ENCODE results near the gene TFB1M. TPM values are rescaled to one million over a fixed set of nuclear protein-coding genes. Genes with fewer than 3 reads are reported as not detected.

Gene TFB1M
- total and polyA plus RNA-seq, 2 experiments from 2014 or later = 10.3 to 11.2 TPM

GRCh38 chr6:155328074-155328538 lies 13.8 kb upstream of the TFB1M start:
- peak overlapping the region; percentile 48 for H3K4me2 ChIP-seq
- TF ChIP-seq EZH2 (IDR thresholded peaks at IDR 0.05; ENCODE audit: borderline replicate concordance) = no peak
- TF ChIP-seq EZH2phosphoT487 (IDR thresholded peaks at IDR 0.05; ENCODE audit: low read depth, severe bottlenecking, unreplicated experiment) = no peak
- no peak for TF ChIP-seq CTCF (IDR thresholded peaks at IDR 0.05; ENCODE audit: poor library complexity)
- H3K27ac ChIP-seq = peak overlapping the region; percentile 84
- 61% methylated on average over 6 of the region's 6 CpGs for WGBS (ENCODE audit: low lambda C conversion rate, missing lambda C conversion rate)
- H3K36me3 ChIP-seq (replicated peaks; ENCODE audit: insufficient read depth, low read depth) = no peaks in the 10 kb centered on the region
- peaks cover 7% of the 10 kb centered on the region for H3K4me1 ChIP-seq (ENCODE audit: insufficient read depth)
- H3K9me2 ChIP-seq (replicated peaks; ENCODE audit: insufficient read depth) = no peaks in the 10 kb centered on the region
- no peaks in the 10 kb centered on the region for H3K9me3 ChIP-seq (ENCODE audit: low read depth)
- no peak for DNase-seq (ENCODE audit: low spot score)
- no peaks in the 10 kb centered on the region for H4K20me1 ChIP-seq (ENCODE audit: insufficient read depth, poor library complexity, severe bottlenecking)
- peak overlapping the region; percentile 21 for H2AFZ ChIP-seq
- H3K27me3 ChIP-seq = no peaks in the 10 kb centered on the region
- peaks cover 4% of the 10 kb centered on the region for H3K79me2 ChIP-seq
- no peak overlapping the region for H3K4me3 ChIP-seq

GRCh38 chr6:155327326-155328073 lies 13.2 kb upstream of the TFB1M start:
- 0% methylated on average over 1 of the region's 1 CpG for WGBS (ENCODE audit: low lambda C conversion rate, missing lambda C conversion rate)
- Histone ChIP-seq H3K4me2 (peak overlapping the region; percentile 48), H3K9me3 (ENCODE audit: low read depth) (no peaks in the 10 kb centered on the region), H3K27ac (peak overlapping the region; percentile 84), H4K20me1 (ENCODE audit: insufficient read depth, poor library complexity, severe bottlenecking) (no peaks in the 10 kb centered on the region), H3K36me3 (replicated peaks; ENCODE audit: insufficient read depth, low read depth) (no peaks in the 10 kb centered on the region), H2AFZ (peak overlapping the region; percentile 21), H3K79me2 (peaks cover 4% of the 10 kb centered on the region), H3K9me2 (replicated peaks; ENCODE audit: insufficient read depth) (no peaks in the 10 kb centered on the region), H3K27me3 (no peaks in the 10 kb centered on the region), H3K4me3 (no peak overlapping the region), H3K4me1 (ENCODE audit: insufficient read depth) (peaks cover 7% of the 10 kb centered on the region)
- DNase-seq (ENCODE audit: low spot score) = peak; percentile 90
- TF ChIP-seq EZH2phosphoT487 (IDR thresholded peaks at IDR 0.05; ENCODE audit: low read depth, severe bottlenecking, unreplicated experiment) (no peak), CTCF (IDR thresholded peaks at IDR 0.05; ENCODE audit: poor library complexity) (peak; percentile 90)

- Histone ChIP-seq H3K79me2 (peaks cover 4% of the 10 kb centered on the region), H3K27ac (no peak overlapping the region), H3K36me3 (replicated peaks; ENCODE audit: insufficient read depth, low read depth) (no peaks in the 10 kb centered on the region), H3K9me2 (replicated peaks; ENCODE audit: insufficient read depth) (no peaks in the 10 kb centered on the region), H3K4me2 (no peak overlapping the region), H4K20me1 (ENCODE audit: insufficient read depth, poor library complexity, severe bottlenecking) (no peaks in the 10 kb centered on the region), H2AFZ (no peak overlapping the region), H3K9me3 (ENCODE audit: low read depth) (no peaks in the 10 kb centered on the region), H3K4me3 (no peak overlapping the region), H3K27me3 (no peaks in the 10 kb centered on the region), H3K4me1 (ENCODE audit: insufficient read depth) (peaks cover 7% of the 10 kb centered on the region)
- 78% methylated on average over 6 of the region's 6 CpGs for WGBS (ENCODE audit: low lambda C conversion rate, missing lambda C conversion rate)
- TF ChIP-seq EZH2phosphoT487 (IDR thresholded peaks at IDR 0.05; ENCODE audit: low read depth, severe bottlenecking, unreplicated experiment) = no peak
- no peak for TF ChIP-seq EZH2 (IDR thresholded peaks at IDR 0.05; ENCODE audit: borderline replicate concordance)
- TF ChIP-seq CTCF (IDR thresholded peaks at IDR 0.05; ENCODE audit: poor library complexity) = no peak
- DNase-seq (ENCODE audit: low spot score) = no peak
Measured at GRCh38 chr6:155325700-155326516, 11.6 kb upstream of the TFB1M start.

All from hepatocyte (in vitro differentiated cells).